HepG2 (cell line): Measurements from ENCODE around the gene C4orf17. TPM values are rescaled to one million over a fixed set of nuclear protein-coding genes. Genes with fewer than 3 reads are reported as not detected.

Experiments
- AHR ChIP-seq: IDR thresholded peaks from 2 replicates; pipeline ENCODE4 v1.6.1; 2018; ENCODE audit warnings: missing genetic modification reagents, missing compliant biosample characterization
- FLYWCH1 ChIP-seq: sonication (generic); formaldehyde crosslinking; IDR thresholded peaks from 2 replicates; pipeline ENCODE4 v1.8.1; 2023; ENCODE audit warnings: mild to moderate bottlenecking, missing genetic modification reagents
- KAT7 ChIP-seq: IDR thresholded peaks from 2 replicates; pipeline ENCODE4 v1.6.1; 2018; ENCODE audit warnings: borderline replicate concordance, missing compliant biosample characterization
- KDM2A ChIP-seq: sonication (generic); formaldehyde crosslinking; IDR thresholded peaks from 2 replicates; pipeline ENCODE4 v1.4.0; 2020; ENCODE audit warnings: low read depth, missing genetic modification reagents, borderline replicate concordance
- MLXIP ChIP-seq: sonication (generic); formaldehyde crosslinking; IDR thresholded peaks from 2 replicates; pipeline ENCODE4 v1.9.0; 2021; ENCODE audit warnings: missing genetic modification reagents, borderline replicate concordance
- NCOA1 ChIP-seq: sonication (generic); formaldehyde crosslinking; IDR thresholded peaks from 2 replicates; pipeline ENCODE4 v1.9.0; 2021; ENCODE audit warnings: missing genetic modification reagents
- SIX4 ChIP-seq: sonication (generic); formaldehyde crosslinking; IDR thresholded peaks from 2 replicates; pipeline ENCODE4 v1.4.0; 2020; ENCODE audit warnings: missing genetic modification reagents
- SPEN ChIP-seq: sonication (generic); formaldehyde crosslinking; IDR thresholded peaks from 2 replicates; pipeline ENCODE4 v1.5.1; 2020; ENCODE audit warnings: low read depth, mild to moderate bottlenecking, missing genetic modification reagents
- SRSF1 ChIP-seq: fragments of 200-400 bp; formaldehyde crosslinking; optimal IDR thresholded peaks from 2 replicates; pipeline ENCODE3; 2017; ENCODE audit warnings: mild to moderate bottlenecking, low read depth, low read length, moderate library complexity
- THRA ChIP-seq: sonication (generic); formaldehyde crosslinking; IDR thresholded peaks from 2 replicates; pipeline ENCODE4 v1.4.0; 2020; ENCODE audit warnings: missing genetic modification reagents, borderline replicate concordance
- TOE1 ChIP-seq: sonication (generic); formaldehyde crosslinking; IDR thresholded peaks from 2 replicates; pipeline ENCODE4 v1.4.0; 2020; ENCODE audit warnings: mild to moderate bottlenecking, missing genetic modification reagents
- ZNF235 ChIP-seq: sonication (generic); formaldehyde crosslinking; IDR thresholded peaks from 2 replicates; pipeline ENCODE4 v1.8.1; 2023; ENCODE audit warnings: mild to moderate bottlenecking, missing genetic modification reagents, borderline replicate concordance
- ZNF432 ChIP-seq: sonication (generic); formaldehyde crosslinking; IDR thresholded peaks from 2 replicates; pipeline ENCODE4 v1.5.0; 2020; ENCODE audit warnings: missing genetic modification reagents, mild to moderate bottlenecking, borderline replicate concordance
- ZNF451 ChIP-seq: sonication (generic); formaldehyde crosslinking; IDR thresholded peaks from 2 replicates; pipeline ENCODE4 v1.5.0; 2020; ENCODE audit warnings: mild to moderate bottlenecking, missing genetic modification reagents
- ZNF510 ChIP-seq: sonication (generic); formaldehyde crosslinking; IDR thresholded peaks from 2 replicates; pipeline ENCODE4 v1.4.0; 2020; ENCODE audit warnings: low read depth, mild to moderate bottlenecking, missing genetic modification reagents
- ZNF660 ChIP-seq: sonication (generic); formaldehyde crosslinking; IDR thresholded peaks from 2 replicates; pipeline ENCODE4 v1.5.1; 2020; ENCODE audit warnings: mild to moderate bottlenecking, low read depth, missing genetic modification reagents, borderline replicate concordance
- polyA plus RNA-seq, 8 experiments: library from polyadenylated mRNA; depleted of rRNA in 3 of 8; stranded (reverse) in 7 of 8; unstranded in 1 of 8; fragments of >200 nt; fragmentation: Illumina TruSeq in 4 of 8; extraction: Trizol in 4 of 8; gene quantifications; 2 replicates each; pipeline versions ENCODE4 v1.2.1 to v1.2.3, GENCODE V29; 2011 to 2016; ENCODE audit warnings: low read depth in 4 of 8, missing spikeins in 1 of 8, mixed read lengths in 1 of 8; ENCODE audit not compliant: insufficient read depth in 1 of 8
- total RNA-seq, 5 experiments: library from RNA; depleted of rRNA; stranded (reverse); fragments of >200 nt; fragmentation: Illumina TruSeq; extraction: Trizol; gene quantifications; 2 replicates each; pipeline ENCODE4 v1.2.3, GENCODE V29; 2016; ENCODE audit warnings: low read depth in 1 of 5
- TF ChIP-seq, protein P1 (sequence below): sonication (generic); formaldehyde crosslinking; IDR thresholded peaks from 2 replicates; pipeline ENCODE4 v1.5.1; 2020; ENCODE audit warnings: missing genetic modification reagents, mild to moderate bottlenecking, borderline replicate concordance

The C4orf17 gene
- total and polyA plus RNA-seq, 2 of the 13 experiments (the other 11 are each of a cell fraction or from before 2014, with no cell fraction given): not detected

GRCh38 chr4:99574530-99575324 is 63.9 kb downstream of the C4orf17 start, which contains the start of gene MTTP (continued):
- TF ChIP-seq TOE1: peak; percentile 70; the same call in 1 of the 2 replicates
- TF ChIP-seq ZNF432 (CRISPR knock-in tag): no peak
- TF ChIP-seq FLYWCH1: no peak
- 0 out of 2 replicates have a peak, but pooled peaks have one; percentile 25 for TF ChIP-seq SPEN
- no peak for TF ChIP-seq AHR (CRISPR knock-in tag)
- TF ChIP-seq KDM2A (CRISPR knock-in tag): no peak
- TF ChIP-seq NCOA1 (CRISPR knock-in tag): no peak
- 0 out of 2 replicates have a peak, but pooled peaks have one; percentile 31 for TF ChIP-seq SIX4
- peak; percentile 40; the same call in 1 of the 2 replicates for TF ChIP-seq THRA
- TF ChIP-seq MLXIP (CRISPR knock-in tag): peak; percentile 21; the same call in 1 of the 2 replicates
- TF ChIP-seq, protein P1, sequence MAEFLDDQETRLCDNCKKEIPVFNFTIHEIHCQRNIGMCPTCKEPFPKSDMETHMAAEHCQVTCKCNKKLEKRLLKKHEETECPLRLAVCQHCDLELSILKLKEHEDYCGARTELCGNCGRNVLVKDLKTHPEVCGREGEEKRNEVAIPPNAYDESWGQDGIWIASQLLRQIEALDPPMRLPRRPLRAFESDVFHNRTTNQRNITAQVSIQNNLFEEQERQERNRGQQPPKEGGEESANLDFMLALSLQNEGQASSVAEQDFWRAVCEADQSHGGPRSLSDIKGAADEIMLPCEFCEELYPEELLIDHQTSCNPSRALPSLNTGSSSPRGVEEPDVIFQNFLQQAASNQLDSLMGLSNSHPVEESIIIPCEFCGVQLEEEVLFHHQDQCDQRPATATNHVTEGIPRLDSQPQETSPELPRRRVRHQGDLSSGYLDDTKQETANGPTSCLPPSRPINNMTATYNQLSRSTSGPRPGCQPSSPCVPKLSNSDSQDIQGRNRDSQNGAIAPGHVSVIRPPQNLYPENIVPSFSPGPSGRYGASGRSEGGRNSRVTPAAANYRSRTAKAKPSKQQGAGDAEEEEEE: no peak
- no peak for TF ChIP-seq ZNF510 (CRISPR knock-in tag)
- 0 out of 2 replicates have a peak, but pooled peaks have one; percentile 64 for TF ChIP-seq KAT7 (CRISPR knock-in tag)
- TF ChIP-seq SRSF1: no peak
- TF ChIP-seq ZNF660 (CRISPR knock-in tag): no peak
- no peak for TF ChIP-seq ZNF235
- no peak for TF ChIP-seq ZNF451
